DOHH2 (cell line): ENCODE results near the gene SOX10.

Experiments
- EZH2phosphoT487 ChIP-seq: fragments of 200-600 bp; sonication (generic); IDR thresholded peaks from 2 replicates; pipeline ENCODE4 v1.6.1; 2017; ENCODE audit warnings: borderline replicate concordance, mild to moderate bottlenecking, antibody characterized with exemption, low read length, moderate library complexity, mixed read lengths
- TF ChIP-seq, protein P1 (sequence below): fragments of 200-600 bp; sonication (generic); IDR thresholded peaks from one replicate; pipeline ENCODE4 v1.5.1; 2014; ENCODE audit warnings: antibody characterized with exemption, mild to moderate bottlenecking, low read depth, low read length; ENCODE audit not compliant: poor library complexity, severe bottlenecking

DNA sequence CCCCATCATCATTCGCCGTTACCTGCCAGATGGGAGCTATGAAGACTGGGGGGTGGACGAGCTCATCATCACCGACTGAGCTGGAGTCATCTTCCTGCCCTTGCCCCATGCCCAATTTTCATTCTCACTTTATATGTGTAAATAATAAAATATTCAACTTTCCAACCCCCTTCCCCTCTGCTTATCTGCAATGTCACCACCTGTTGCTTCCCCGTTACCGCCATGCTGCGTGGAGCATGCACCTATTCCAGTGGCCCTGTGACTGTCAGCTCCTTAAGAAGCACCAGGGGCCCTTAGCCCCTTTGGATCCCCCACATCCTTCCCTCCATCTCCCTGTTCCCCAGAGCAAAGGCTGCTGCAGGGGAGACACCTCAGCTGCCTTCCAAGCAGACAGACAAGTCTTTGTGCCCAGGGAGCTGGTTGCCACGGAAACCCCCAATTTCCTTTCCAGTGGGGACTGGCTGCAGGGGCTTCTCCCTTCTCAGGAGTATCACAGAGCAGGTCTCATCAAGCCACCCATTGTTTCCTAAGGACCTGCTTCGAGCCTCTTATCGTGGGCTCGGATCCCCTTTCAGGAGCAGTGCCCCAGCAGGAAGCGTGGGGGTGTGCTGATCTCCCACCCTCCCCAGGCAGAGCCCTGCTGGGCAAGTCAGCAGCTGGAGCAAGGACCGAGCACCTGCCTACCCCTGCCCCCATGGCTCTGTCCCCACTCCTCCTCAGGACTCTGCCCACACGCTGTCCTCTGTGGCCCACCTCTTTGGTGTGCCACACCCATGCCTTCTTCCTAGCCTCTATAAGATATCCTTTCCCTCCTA, 16.5 kb downstream of the SOX10 start:
- TF ChIP-seq, protein P1, sequence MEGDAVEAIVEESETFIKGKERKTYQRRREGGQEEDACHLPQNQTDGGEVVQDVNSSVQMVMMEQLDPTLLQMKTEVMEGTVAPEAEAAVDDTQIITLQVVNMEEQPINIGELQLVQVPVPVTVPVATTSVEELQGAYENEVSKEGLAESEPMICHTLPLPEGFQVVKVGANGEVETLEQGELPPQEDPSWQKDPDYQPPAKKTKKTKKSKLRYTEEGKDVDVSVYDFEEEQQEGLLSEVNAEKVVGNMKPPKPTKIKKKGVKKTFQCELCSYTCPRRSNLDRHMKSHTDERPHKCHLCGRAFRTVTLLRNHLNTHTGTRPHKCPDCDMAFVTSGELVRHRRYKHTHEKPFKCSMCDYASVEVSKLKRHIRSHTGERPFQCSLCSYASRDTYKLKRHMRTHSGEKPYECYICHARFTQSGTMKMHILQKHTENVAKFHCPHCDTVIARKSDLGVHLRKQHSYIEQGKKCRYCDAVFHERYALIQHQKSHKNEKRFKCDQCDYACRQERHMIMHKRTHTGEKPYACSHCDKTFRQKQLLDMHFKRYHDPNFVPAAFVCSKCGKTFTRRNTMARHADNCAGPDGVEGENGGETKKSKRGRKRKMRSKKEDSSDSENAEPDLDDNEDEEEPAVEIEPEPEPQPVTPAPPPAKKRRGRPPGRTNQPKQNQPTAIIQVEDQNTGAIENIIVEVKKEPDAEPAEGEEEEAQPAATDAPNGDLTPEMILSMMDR, result no peak
- TF ChIP-seq EZH2phosphoT487, result no peak
